ENCODE data around the gene GRK6.

The GRK6 gene

DNA sequence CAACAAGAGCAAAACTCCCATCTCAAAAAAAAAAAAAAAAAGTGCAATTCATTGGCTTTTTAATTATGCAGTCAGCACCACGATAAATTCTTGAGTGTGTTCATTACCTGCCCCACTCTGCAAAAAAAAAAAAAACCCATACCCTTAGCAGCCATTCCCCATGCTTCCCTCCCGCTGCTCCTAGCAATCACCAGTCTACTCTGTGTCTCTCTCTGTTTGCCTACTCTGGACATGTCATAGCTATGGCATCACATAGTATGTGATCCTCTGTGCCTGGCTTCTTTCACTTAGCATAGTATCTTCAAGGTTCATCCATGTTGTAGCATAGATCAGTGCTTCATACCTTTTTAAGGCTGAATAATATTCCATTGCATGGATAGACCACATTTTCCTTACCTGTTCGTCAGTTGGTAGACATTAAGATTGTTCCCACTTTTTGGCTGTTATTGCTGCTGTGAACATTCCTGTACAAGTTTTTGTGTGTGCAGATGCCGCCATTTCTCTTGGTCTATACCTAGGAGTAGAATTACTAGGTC is 13.1 kb downstream of the GRK6 start:
- 0 out of 2 replicates have a peak overlapping the region, but pooled peaks have one; percentile 4 for H3K27ac ChIP-seq
- no peak for TF ChIP-seq ZFX (IDR thresholded peaks at IDR 0.05; ENCODE audit: borderline replicate concordance)
- TF ChIP-seq CTCF (IDR thresholded peaks at IDR 0.05), result no peak

DNA sequence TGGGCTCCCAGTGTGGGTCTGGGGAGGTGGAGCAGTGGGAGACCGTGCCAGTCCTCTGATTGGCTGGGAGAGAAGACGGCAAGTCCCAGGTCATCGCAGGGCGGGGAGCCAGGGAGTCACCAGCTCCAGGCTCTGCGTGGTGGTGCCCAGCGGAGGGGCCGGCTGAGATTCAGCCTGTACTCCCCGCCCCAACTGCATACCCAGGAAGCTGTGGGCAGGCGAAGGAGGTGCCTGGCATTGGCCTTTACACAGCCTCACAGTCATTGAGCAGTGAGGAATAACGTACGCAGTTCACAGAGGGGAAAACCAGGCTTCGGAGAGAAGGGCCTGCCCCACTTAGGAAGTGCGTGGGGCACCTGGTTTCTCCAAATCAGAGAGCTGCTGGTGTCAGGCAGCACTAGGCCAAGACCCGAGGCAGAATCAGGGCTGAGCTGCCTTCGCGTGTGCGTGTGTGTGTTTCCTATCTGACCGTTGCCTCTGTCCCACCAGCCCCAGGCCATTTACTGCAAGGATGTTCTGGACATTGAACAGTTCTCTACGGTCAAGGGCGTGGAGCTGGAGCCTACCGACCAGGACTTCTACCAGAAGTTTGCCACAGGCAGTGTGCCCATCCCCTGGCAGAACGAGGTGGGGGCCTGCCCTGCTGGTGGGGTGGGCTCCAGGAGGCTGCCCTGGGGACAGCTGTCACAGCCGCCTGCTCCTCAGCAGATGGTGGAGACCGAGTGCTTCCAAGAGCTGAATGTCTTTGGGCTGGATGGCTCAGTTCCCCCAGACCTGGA is 13.9 kb downstream of the GRK6 start:
- no peak for TF ChIP-seq ZFX (IDR thresholded peaks at IDR 0.05; ENCODE audit: borderline replicate concordance)
- 0 out of 2 replicates have a peak overlapping the region, but pooled peaks have one; percentile 4 for H3K27ac ChIP-seq

DNA sequence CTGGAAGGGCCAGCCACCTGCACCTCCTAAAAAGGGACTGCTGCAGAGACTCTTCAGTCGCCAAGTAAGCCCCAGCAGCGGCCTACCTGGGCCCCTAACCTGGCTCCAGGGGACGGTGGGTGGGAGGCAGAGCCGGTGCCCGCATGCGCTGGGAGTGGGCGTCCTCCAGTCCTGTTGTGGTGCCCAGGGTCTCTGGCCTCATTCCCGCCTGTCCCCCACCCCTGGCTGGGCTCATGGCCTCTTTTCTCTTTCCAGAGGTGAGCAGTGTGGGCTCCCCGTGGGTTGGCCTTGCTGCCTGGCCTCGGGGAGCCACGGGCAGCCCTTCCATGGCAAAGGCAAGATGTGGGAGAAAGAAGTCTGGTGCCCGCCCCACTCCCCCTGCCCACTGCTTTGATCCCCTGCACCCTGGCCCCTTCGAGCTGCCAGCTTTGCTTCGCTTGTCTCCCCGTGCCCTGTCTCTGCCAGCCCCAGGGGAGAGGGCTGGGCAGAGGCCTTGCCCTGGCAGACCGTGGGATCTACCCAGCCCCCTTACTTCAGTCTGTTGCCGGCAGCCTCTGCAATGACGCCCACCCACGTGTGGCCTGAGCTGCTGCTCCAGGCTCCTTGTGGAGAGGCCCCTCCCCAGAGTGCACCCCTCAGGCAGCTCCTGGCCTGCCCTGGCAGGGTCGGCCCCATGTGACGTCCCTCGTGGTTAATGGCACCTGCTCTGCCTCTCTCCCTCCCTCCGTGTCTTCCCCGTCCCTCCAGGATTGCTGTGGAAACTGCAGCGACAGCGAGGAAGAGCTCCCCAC is 14.7 kb downstream of the GRK6 start:
- no peak for TF ChIP-seq ZFX (IDR thresholded peaks at IDR 0.05; ENCODE audit: borderline replicate concordance)
- TF ChIP-seq CTCF (IDR thresholded peaks at IDR 0.05), result no peak
- no peak overlapping the region for H3K27ac ChIP-seq

DNA sequence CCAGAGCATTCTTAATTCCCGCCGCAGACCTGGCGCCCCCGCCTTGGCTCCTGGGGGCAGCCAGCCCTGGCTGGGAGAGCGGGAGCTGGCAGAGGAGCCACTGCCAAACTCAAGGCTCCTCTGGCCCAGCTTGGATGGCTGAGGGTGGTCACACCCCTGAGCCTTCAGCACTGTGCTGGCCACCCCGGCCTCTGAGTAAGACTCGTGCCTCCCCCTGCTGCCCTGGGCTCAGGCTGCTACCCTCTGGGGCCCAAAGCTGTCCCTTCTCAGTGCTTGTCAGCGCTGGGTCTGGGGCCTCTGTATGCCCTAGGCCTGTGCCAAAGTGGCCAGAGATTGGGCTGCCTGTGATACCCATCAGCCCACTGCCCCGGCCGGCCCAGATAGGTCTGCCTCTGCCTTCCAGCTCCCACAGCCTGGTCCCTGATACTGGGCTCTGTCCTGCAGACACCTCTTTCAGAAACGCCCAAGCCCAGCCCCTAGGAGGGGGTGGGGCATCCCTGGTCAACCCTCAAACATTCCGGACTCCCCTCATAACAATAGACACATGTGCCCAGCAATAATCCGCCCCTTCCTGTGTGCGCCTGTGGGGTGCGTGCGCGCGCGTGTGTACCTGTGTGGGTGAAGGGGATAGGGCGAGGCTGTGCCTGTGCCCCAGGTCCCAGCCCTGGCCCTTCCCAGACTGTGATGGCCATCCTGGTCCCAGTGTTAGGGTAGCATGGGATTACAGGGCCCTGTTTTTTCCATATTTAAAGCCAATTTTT is 15.8 kb downstream of the GRK6 start:
- TF ChIP-seq CTCF (IDR thresholded peaks at IDR 0.05) (no peak), ZFX (IDR thresholded peaks at IDR 0.05; ENCODE audit: borderline replicate concordance) (no peak)
- no peak overlapping the region for H3K27ac ChIP-seq

GRCh38 chr5:177443144-177443983 is 16.9 kb downstream of the GRK6 start:
- TF ChIP-seq ZFX (IDR thresholded peaks at IDR 0.05; ENCODE audit: borderline replicate concordance), result no peak
- TF ChIP-seq CTCF (IDR thresholded peaks at IDR 0.05), result no peak
- peak overlapping the region; percentile 79 for H3K27ac ChIP-seq

GRCh38 chr5:177444106-177445051 is 17.9 kb downstream of the GRK6 start:
- H3K27ac ChIP-seq, result peak overlapping the region; percentile 79
- no peak for TF ChIP-seq CTCF (IDR thresholded peaks at IDR 0.05)
- no peak for TF ChIP-seq ZFX (IDR thresholded peaks at IDR 0.05; ENCODE audit: borderline replicate concordance)

Measured in 22Rv1 (cell line).